ENCODE measurements around the gene MAMSTR.

- TF ChIP-seq, protein P1, sequence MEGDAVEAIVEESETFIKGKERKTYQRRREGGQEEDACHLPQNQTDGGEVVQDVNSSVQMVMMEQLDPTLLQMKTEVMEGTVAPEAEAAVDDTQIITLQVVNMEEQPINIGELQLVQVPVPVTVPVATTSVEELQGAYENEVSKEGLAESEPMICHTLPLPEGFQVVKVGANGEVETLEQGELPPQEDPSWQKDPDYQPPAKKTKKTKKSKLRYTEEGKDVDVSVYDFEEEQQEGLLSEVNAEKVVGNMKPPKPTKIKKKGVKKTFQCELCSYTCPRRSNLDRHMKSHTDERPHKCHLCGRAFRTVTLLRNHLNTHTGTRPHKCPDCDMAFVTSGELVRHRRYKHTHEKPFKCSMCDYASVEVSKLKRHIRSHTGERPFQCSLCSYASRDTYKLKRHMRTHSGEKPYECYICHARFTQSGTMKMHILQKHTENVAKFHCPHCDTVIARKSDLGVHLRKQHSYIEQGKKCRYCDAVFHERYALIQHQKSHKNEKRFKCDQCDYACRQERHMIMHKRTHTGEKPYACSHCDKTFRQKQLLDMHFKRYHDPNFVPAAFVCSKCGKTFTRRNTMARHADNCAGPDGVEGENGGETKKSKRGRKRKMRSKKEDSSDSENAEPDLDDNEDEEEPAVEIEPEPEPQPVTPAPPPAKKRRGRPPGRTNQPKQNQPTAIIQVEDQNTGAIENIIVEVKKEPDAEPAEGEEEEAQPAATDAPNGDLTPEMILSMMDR (IDR thresholded peaks at IDR 0.05) = no peak
- no peak for TF ChIP-seq ZFX (IDR thresholded peaks at IDR 0.05; ENCODE audit: borderline replicate concordance)
Observed at GRCh38 chr19:48695743-48696352, 23.7 kb downstream of the MAMSTR start, which contains the start of gene FUT2.
